HepG2 (cell line): Measurements from ENCODE around the gene AFF2. TPM values are rescaled to one million over a fixed set of nuclear protein-coding genes. Genes with fewer than 3 reads are reported as not detected.

Experiments
- ATAC-seq: fragments of 200-7000 bp; cut with Tn5 transposase; 3 replicates; pipeline ENCODE4 v1.9.1; 2020; ENCODE audit warnings: mild to moderate bottlenecking, moderate library complexity
- BruUV-seq: library from RNA; stranded (reverse); fragments of 400-500 nt; replicated peaks from 2 replicates; lab custom pipeline; 2021; lab: Mats Ljungman, UMichigan
- CTCF ChIA-PET: fragments of 300-600 bp; formaldehyde crosslinking; extraction: SDS; loops from one replicate; lab custom pipeline; 2021; ENCODE audit warnings: low total read pairs, inconsistent platforms, low intra/inter-chr PET ratio; lab: Yijun Ruan, JAX
- POLR2A ChIA-PET: fragments of 350-600 bp; sonication (Branson Sonifier 250); formaldehyde crosslinking; loops from one replicate; lab custom pipeline; 2020; ENCODE audit warnings: antibody characterized with exemption, inconsistent platforms; lab: Yijun Ruan, JAX
- DNase-seq: peaks from one replicate; pipeline ENCODE4 v3.0.0-alpha.2; 2015; ENCODE audit warnings: low spot score
- FAIRE-seq: peaks from 3 replicates; lab custom pipeline; 2011; peaks lifted over from hg19 to GRCh38; lab: Jason Lieb, UNC
- H2AFZ ChIP-seq: one replicate; pipeline ENCODE4 v1.6.1; 2011; ENCODE audit warnings: low read length, inconsistent platforms
- H3K27ac ChIP-seq: fragments of 300-600 bp; 3 replicates; pipeline ENCODE4 v1.8.0; 2011; ENCODE audit warnings: mixed run types, mild to moderate bottlenecking, mixed read lengths, low read length, inconsistent platforms; ENCODE audit not compliant: insufficient read depth; ENCODE audit errors: extremely low read length
- H3K27me3 ChIP-seq, 2 experiments: fragments of 200-600 bp in 1 of 2; 2 replicates in 1 of 2; 3 replicates in 1 of 2; pipeline versions ENCODE4 v1.6.0 to v1.8.0; 2011; ENCODE audit warnings: low read length in 2 of 2, mild to moderate bottlenecking in 2 of 2, moderate library complexity in 2 of 2, inconsistent platforms in 1 of 2; ENCODE audit not compliant: insufficient read depth in 2 of 2, control insufficient read depth in 1 of 2
- H3K36me3 ChIP-seq, 2 experiments: fragments of 200-600 bp in 1 of 2; replicated peaks in 1 of 2; 2 replicates in 1 of 2; 3 replicates in 1 of 2; pipeline versions ENCODE4 v1.5.1 to v1.8.0; 2011; ENCODE audit warnings: low read length in 2 of 2, inconsistent platforms in 1 of 2; ENCODE audit not compliant: insufficient read depth in 2 of 2, control insufficient read depth in 1 of 2
- H3K4me1 ChIP-seq: 2 replicates; pipeline ENCODE4 v1.5.1; 2012; ENCODE audit warnings: low read length, inconsistent platforms; ENCODE audit not compliant: insufficient read depth
- H3K4me2 ChIP-seq: 2 replicates; pipeline ENCODE4 v1.6.0; 2011; ENCODE audit warnings: low read depth, low read length, inconsistent platforms
- H3K4me3 ChIP-seq, 3 experiments: fragments of 200-600 bp in 1 of 3; sonication (generic), shearing (Covaris generic) in 1 of 3; replicated peaks in 1 of 3; 2 replicates each; pipeline ENCODE4 v1.5.1; 2011 to 2016; ENCODE audit warnings: low read length in 3 of 3, inconsistent platforms in 2 of 3, low read depth in 2 of 3, mild to moderate bottlenecking in 2 of 3, control low read depth in 1 of 3, mixed read lengths in 1 of 3; ENCODE audit not compliant: insufficient read depth in 1 of 3
- H3K79me2 ChIP-seq: one replicate; pipeline ENCODE4 v1.6.1; 2011; ENCODE audit warnings: low read length, inconsistent platforms; ENCODE audit not compliant: insufficient read depth
- H3K9ac ChIP-seq: 2 replicates; pipeline ENCODE4 v1.6.0; 2011; ENCODE audit warnings: mild to moderate bottlenecking, low read depth, low read length, inconsistent platforms; ENCODE audit not compliant: insufficient read depth
- H3K9me3 ChIP-seq: 2 replicates; pipeline ENCODE4 v1.5.1; 2012; ENCODE audit warnings: mild to moderate bottlenecking, low read length
- H4K20me1 ChIP-seq: 2 replicates; pipeline ENCODE4 v1.6.0; 2011; ENCODE audit warnings: inconsistent platforms, mild to moderate bottlenecking, low read length, moderate library complexity; ENCODE audit not compliant: insufficient read depth
- EEA1 ChIP-seq: sonication (generic); formaldehyde crosslinking; IDR thresholded peaks from 2 replicates; pipeline ENCODE4 v1.5.1; 2020; ENCODE audit warnings: mild to moderate bottlenecking, missing genetic modification reagents, borderline replicate concordance
- FOSL1 ChIP-seq: sonication (generic); formaldehyde crosslinking; IDR thresholded peaks from 2 replicates; pipeline ENCODE4 v1.9.0; 2021; ENCODE audit warnings: missing genetic modification reagents, borderline replicate concordance
- KLF9 ChIP-seq: IDR thresholded peaks from 2 replicates; pipeline ENCODE4 v1.6.1; 2016; ENCODE audit warnings: low read depth
- MTA1 ChIP-seq: sonication (generic); formaldehyde crosslinking; IDR thresholded peaks from 2 replicates; pipeline ENCODE4 v1.4.0; 2020; ENCODE audit warnings: missing genetic modification reagents, mild to moderate bottlenecking, borderline replicate concordance
- SIX4 ChIP-seq: sonication (generic); formaldehyde crosslinking; IDR thresholded peaks from 2 replicates; pipeline ENCODE4 v1.4.0; 2020; ENCODE audit warnings: missing genetic modification reagents
- SMARCE1 ChIP-seq: fragments of 450-650 bp; IDR thresholded peaks from 2 replicates; pipeline ENCODE4 v1.6.1; 2017; ENCODE audit warnings: borderline replicate concordance
- ZBTB42 ChIP-seq: sonication (generic); formaldehyde crosslinking; IDR thresholded peaks from 2 replicates; pipeline ENCODE4 v1.5.0; 2020; ENCODE audit warnings: mild to moderate bottlenecking, missing genetic modification reagents
- ZNF143 ChIP-seq: sonication (generic); formaldehyde crosslinking; IDR thresholded peaks from 2 replicates; pipeline ENCODE4 v1.4.0; 2020; ENCODE audit warnings: missing genetic modification reagents
- ZNF503 ChIP-seq: sonication (generic); formaldehyde crosslinking; IDR thresholded peaks from 2 replicates; pipeline ENCODE4 v1.4.0; 2020; ENCODE audit warnings: missing genetic modification reagents
- ZNF646 ChIP-seq: sonication (generic); formaldehyde crosslinking; IDR thresholded peaks from 2 replicates; pipeline ENCODE4 v1.9.0; 2021; ENCODE audit warnings: mild to moderate bottlenecking, missing genetic modification reagents
- WGBS: methylation state at CpG from one replicate; pipeline ENCODE4 v1.1.6; 2017; ENCODE audit warnings: low lambda C conversion rate; 5-methylcytosine and 5-hydroxymethylcytosine counted together
- in situ Hi-C: cut with HindIII; loops from 2 replicates; pipeline ENCODE4 v1.10.0; 2017; ENCODE audit warnings: low pct_unique_long_range_greater_than_20kb; ENCODE audit not compliant: extremely low pct_ligation_motif_present
- intact Hi-C: fragments of 100-400 bp; cut with micrococcal nuclease; formaldehyde crosslinking; loops from one replicate; pipeline ENCODE4 v1.10.0; 2022; ENCODE audit not compliant: unreplicated experiment
- polyA plus RNA-seq, 8 experiments: library from polyadenylated mRNA; depleted of rRNA in 3 of 8; stranded (reverse) in 7 of 8; unstranded in 1 of 8; fragments of >200 nt; fragmentation: Illumina TruSeq in 4 of 8; extraction: Trizol in 4 of 8; gene quantifications; 2 replicates each; pipeline versions ENCODE4 v1.2.1 to v1.2.3, GENCODE V29; 2011 to 2016; ENCODE audit warnings: low read depth in 4 of 8, missing spikeins in 1 of 8, mixed read lengths in 1 of 8; ENCODE audit not compliant: insufficient read depth in 1 of 8
- total RNA-seq, 5 experiments: library from RNA; depleted of rRNA; stranded (reverse); fragments of >200 nt; fragmentation: Illumina TruSeq; extraction: Trizol; gene quantifications; 2 replicates each; pipeline ENCODE4 v1.2.3, GENCODE V29; 2016; ENCODE audit warnings: low read depth in 1 of 5

The AFF2 gene
- total and polyA plus RNA-seq, 2 of the 13 experiments (the other 11 are each of a cell fraction or from before 2014, with no cell fraction given) = not detected

GRCh38 chrX:148903176-148903575 is 402.8 kb downstream of the AFF2 start:
- no peak overlapping the region for H3K9ac ChIP-seq
- no peaks in the 10 kb centered on the region for H3K4me1 ChIP-seq
- ChIA-PET CTCF (no interaction called here), POLR2A (no interaction called here)
- intact Hi-C loops = no loop called here
- H3K4me3 ChIP-seq = no peak overlapping the region
- no peak overlapping the region for H3K4me2 ChIP-seq
- ATAC-seq (no peak), DNase-seq (no peak), FAIRE-seq (no peak)
- in situ Hi-C loops = no loop called here
- no peaks in the 10 kb centered on the region for H3K9me3 ChIP-seq
- H3K36me3 ChIP-seq = no peaks in the 10 kb centered on the region
- TF ChIP-seq MTA1 (no peak), ZBTB42 (CRISPR knock-in tag) (no peak), ZNF646 (CRISPR knock-in tag) (no peak), SIX4 (CRISPR knock-in tag) (no peak), SMARCE1 (no peak), ZNF143 (CRISPR knock-in tag) (no peak), KLF9 (CRISPR knock-in tag) (no peak), ZNF503 (CRISPR knock-in tag) (no peak), FOSL1 (no peak), EEA1 (CRISPR knock-in tag) (no peak)
- no peaks in the 10 kb centered on the region for H3K27me3 ChIP-seq
- no peaks in the 10 kb centered on the region for H4K20me1 ChIP-seq
- no peak overlapping the region for H2AFZ ChIP-seq
- no TSS peak for BruUV-seq
- WGBS = 0% methylated on average over 2 of the region's 3 CpGs
- no peaks in the 10 kb centered on the region for H3K79me2 ChIP-seq
- H3K27ac ChIP-seq = no peak overlapping the region
